ENCODE measurements around the gene DNAJC10.
"Not testable (repeated sequence)": the region's sequence is repeated elsewhere in the genome, so short reads cannot be mapped to it uniquely, and the experiment has no call there.

Gene DNAJC10, protein sequence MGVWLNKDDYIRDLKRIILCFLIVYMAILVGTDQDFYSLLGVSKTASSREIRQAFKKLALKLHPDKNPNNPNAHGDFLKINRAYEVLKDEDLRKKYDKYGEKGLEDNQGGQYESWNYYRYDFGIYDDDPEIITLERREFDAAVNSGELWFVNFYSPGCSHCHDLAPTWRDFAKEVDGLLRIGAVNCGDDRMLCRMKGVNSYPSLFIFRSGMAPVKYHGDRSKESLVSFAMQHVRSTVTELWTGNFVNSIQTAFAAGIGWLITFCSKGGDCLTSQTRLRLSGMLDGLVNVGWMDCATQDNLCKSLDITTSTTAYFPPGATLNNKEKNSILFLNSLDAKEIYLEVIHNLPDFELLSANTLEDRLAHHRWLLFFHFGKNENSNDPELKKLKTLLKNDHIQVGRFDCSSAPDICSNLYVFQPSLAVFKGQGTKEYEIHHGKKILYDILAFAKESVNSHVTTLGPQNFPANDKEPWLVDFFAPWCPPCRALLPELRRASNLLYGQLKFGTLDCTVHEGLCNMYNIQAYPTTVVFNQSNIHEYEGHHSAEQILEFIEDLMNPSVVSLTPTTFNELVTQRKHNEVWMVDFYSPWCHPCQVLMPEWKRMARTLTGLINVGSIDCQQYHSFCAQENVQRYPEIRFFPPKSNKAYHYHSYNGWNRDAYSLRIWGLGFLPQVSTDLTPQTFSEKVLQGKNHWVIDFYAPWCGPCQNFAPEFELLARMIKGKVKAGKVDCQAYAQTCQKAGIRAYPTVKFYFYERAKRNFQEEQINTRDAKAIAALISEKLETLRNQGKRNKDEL

DNA sequence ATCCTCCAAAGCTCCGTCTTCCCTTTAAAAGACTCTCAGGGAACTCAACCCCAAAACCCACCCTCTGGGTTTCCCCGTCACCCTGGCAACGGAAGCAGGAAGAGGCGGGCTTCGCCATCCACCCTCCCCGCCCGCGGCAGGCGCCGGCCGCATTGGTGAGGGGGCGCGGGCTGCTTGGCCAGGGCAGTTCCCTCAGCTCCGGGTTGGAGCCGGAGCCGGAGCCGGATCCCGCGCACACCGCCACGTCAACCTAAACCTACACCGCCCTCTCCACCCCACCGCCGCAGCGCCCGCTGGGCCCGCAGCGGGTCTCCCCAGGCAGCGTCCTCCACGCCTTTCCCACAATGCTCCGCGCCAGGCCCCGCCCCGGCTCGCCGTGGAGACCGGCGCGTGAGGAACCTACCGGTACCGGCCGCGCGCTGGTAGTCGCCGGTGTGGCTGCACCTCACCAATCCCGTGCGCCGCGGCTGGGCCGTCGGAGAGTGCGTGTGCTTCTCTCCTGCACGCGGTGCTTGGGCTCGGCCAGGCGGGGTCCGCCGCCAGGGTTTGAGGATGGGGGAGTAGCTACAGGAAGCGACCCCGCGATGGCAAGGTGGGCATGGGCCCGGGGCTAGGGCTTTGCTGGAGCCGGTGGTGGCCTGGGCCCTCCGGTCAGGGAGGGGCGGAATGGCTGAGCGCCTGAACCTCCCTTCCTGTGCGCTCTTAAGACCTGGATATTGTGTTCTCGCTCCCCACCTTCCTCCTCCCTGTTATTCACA lies at the start of gene DNAJC10:
Gene DNAJC10 (plus strand): TSS at position 366 of the 758 bp plus-strand sequence. CDS start 1,830 bp downstream, outside the sequence.
- DNase-seq, result peak; percentile 41 to 44

DNA sequence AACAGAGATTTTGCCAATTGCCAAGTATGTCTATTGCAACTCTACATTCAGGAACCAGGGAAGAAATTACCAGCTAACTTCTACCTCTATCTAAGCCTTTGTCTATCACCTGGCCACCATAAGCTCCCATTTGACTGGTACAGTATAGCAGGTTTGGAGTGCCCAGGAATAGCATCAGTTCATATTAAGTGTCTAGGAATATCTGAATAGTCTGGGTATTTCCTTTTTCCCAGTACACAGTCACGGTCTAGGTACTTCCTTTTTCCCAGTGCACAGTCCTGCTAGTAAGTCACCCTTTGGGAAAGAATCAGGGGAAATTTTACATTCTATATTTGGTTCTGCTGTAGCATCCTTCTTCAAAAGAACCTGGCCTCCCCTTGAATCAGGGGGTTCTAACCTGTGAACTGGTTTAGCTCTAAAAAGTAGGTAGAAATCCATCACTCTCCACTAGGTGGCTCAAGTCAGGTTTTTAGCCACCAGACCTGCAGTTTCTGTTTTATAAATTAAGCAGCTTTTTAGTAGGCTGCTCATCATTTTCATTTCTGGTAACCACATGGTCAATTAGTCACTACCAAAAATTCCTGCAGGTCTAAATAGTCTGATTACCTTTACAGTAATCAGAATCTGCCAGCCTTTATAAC lies 49.3 kb upstream of the DNAJC10 start:
- DNase-seq, result no peak

GRCh38 chr2:182667315-182667695 lies 48.8 kb upstream of the DNAJC10 start:
- DNase-seq, result no peak

- DNase-seq, result peak; percentile 26 to 63
Observed at GRCh38 chr2:182668671-182669070, 47.4 kb upstream of the DNAJC10 start.

- no peak for DNase-seq
Observed at GRCh38 chr2:182672466-182673165, 43.4 kb upstream of the DNAJC10 start.

DNA sequence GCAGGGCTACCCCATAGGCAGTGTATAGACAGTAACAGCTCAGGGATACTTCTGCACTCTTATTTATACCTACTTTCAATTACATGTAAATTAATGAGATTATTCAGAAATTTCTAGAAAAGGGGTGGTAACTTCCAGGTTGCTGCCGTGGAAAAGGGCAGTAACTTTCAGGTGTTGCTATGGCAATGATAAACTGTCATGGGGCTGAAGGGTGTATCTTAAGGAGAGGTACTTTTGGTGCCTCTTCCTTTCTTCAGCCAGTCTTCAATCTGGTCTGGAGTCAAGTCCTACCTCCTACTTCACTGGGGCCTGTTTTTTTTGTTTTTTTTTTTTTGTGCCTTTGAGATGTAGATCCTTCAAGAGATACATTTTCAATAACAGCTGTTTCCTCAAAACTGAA lies 35.2 kb upstream of the DNAJC10 start:
- no peak for DNase-seq

DNA sequence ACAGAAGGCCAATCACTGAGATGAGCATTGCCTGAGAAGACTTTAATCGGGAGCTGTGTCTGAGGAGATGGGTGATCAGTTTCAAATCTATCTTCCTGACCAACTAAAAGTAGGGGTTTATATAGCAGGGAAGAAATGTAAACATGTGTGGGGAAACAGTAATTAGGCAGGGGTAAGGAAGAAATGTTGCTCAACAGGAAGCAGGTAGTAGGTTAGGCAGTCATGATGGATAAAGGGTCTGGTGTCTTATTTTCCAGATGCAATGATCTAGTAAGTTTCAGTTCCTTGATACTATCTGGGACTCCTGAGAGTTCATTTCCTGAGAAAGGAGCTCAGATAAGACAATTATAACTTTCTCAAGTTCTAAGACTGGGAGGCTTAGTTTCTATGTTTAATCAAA lies 33.8 kb upstream of the DNAJC10 start:
- DNase-seq, result no peak

GRCh38 chr2:182685559-182685958 lies 30.5 kb upstream of the DNAJC10 start:
- DNase-seq, result no peak

GRCh38 chr2:182686763-182687162 lies 29.3 kb upstream of the DNAJC10 start:
- not testable (repeated sequence) for DNase-seq

- DNase-seq, result peak; percentile 38 to 66
Observed at GRCh38 chr2:182694189-182694588, 21.9 kb upstream of the DNAJC10 start.

DNA sequence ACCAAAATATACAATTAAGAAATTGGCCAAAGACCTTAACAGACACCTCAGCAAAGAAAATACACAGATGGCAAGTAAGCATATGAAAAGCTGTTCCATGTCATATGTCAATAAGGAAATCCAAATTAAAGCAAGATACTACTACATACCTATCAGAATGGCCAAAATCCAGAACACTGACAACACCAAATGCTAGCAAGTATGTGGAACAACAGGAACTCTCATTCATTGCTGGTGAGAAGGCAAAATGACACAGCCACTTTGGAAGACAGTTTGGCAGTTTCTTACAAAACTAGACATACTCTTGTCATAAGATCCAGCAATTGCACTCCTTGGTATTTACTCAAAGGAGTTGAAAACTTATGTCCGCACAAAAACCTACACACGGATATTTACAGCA lies 20.3 kb upstream of the DNAJC10 start:
- no peak for DNase-seq

DNA sequence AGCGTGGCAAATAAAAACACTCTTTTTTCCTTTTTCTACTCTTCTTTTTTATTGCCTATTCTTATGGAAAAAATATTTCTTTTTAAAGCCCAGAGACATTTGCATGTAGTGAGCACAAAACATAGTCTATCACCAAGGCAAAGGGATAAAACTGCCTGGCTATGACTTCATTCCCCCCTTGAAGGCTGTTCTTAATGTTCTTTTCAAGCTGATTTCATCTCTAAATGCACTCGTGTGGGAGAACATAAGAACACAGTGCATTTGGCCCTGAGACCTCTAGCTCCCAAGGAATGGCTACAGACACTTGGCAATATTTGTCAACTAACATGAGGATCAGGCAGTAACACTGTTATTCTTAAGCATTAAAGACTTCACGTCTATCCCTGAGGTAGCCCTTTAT lies 17.4 kb upstream of the DNAJC10 start:
- DNase-seq, result no peak

GRCh38 chr2:182705761-182706160 lies 10.3 kb upstream of the DNAJC10 start:
- no peak for DNase-seq

- no peak for DNase-seq
Observed at GRCh38 chr2:182706751-182707150, 9.3 kb upstream of the DNAJC10 start.

DNA sequence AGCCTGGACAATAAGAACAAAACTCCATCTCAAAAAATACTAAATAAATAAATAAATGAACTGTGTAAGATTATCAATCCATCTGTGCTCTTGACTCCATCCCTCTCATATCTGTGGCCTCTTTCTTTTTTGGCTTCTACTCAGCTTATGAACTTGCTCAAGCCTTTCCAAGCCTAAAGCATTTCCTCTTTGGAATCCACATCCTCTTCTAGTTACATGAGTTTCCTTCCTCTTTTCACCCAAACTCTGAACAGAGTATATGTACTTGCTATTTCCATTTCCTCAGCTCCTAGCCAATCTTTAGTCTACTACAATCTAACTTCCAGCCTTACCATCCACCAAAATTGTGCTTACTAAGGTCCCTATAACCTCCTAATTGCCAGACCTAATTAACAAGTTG lies 2.5 kb upstream of the DNAJC10 start:
- DNase-seq, result no peak

GRCh38 chr2:182715121-182715891 lies 751 bp upstream of the DNAJC10 start:
- DNase-seq, result peak in 1 of 2 experiments; percentile 40

- peak in 1 of 2 experiments; percentile 26 for DNase-seq
Observed at GRCh38 chr2:182716650-182716979, 558 bp downstream of the DNAJC10 start.

- no peak for DNase-seq
Observed at GRCh38 chr2:182717416-182717815, 1.4 kb downstream of the DNAJC10 start.

DNA sequence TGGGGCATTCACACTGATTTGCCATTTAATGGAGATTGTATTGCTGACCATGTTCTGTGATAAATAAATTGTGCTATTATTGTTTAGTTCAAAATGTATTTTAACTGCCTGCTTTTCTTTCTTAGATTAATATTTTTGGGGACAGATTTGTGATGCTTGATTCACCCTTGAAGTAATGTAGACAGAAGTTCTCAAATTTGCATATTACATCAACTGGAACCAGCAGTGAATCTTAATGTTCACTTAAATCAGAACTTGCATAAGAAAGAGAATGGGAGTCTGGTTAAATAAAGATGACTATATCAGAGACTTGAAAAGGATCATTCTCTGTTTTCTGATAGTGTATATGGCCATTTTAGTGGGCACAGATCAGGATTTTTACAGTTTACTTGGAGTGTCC lies 1.8 kb downstream of the DNAJC10 start:
- no peak for DNase-seq

GRCh38 chr2:182718459-182718858 lies 2.4 kb downstream of the DNAJC10 start:
- no peak for DNase-seq

- DNase-seq, result not testable (repeated sequence)
Observed at GRCh38 chr2:182719116-182719515, 3.1 kb downstream of the DNAJC10 start.

Data from NCI-H187 (cell line).